K562 (cell line): ENCODE measurements around the gene CRYZL1. TPM values are rescaled to one million over a fixed set of nuclear protein-coding genes. Genes with fewer than 3 reads are reported as not detected.

Experiments
- CBX1 ChIP-seq: sonication (generic); IDR thresholded peaks from 2 replicates; pipeline ENCODE4 v1.6.1; 2016; ENCODE audit warnings: antibody characterized with exemption, low read depth, mild to moderate bottlenecking
- CCAR2 ChIP-seq: fragments of 200-400 bp; formaldehyde crosslinking; IDR thresholded peaks from 2 replicates; pipeline ENCODE4 v1.6.1; 2017; ENCODE audit warnings: mild to moderate bottlenecking, low read depth, low read length
- DIDO1 ChIP-seq: fragments of 450-650 bp; IDR thresholded peaks from 2 replicates; pipeline ENCODE4 v1.6.1; 2016; ENCODE audit warnings: low read depth, missing biosample characterization, missing genetic modification characterization
- ELK1 ChIP-seq: sonication (generic); formaldehyde crosslinking; IDR thresholded peaks from 2 replicates; pipeline ENCODE4 v1.8.1; 2022; ENCODE audit warnings: missing genetic modification reagents
- ESRRB ChIP-seq: fragments of 250-450 bp; sonication (Bioruptor Pico); IDR thresholded peaks from 2 replicates; pipeline ENCODE4 v1.5.0; 2020; ENCODE audit warnings: mild to moderate bottlenecking, moderate library complexity, borderline replicate concordance
- FOXP1 ChIP-seq: sonication (generic); formaldehyde crosslinking; IDR thresholded peaks from 2 replicates; pipeline ENCODE4 v1.8.0; 2022; ENCODE audit warnings: mild to moderate bottlenecking, missing genetic modification reagents
- HMGN3 ChIP-seq: IDR thresholded peaks from 2 replicates; pipeline ENCODE4 v1.6.1; 2011; ENCODE audit warnings: borderline replicate concordance, low read depth, mild to moderate bottlenecking, mixed read lengths, low read length; ENCODE audit not compliant: insufficient read length; ENCODE audit errors: extremely low read depth
- ILF3 ChIP-seq: fragments of 450-650 bp; IDR thresholded peaks from 2 replicates; pipeline ENCODE4 v1.6.1; 2018; ENCODE audit warnings: antibody characterized with exemption, mild to moderate bottlenecking, moderate library complexity, borderline replicate concordance
- POLR3A ChIP-seq: IDR thresholded peaks from 2 replicates; pipeline ENCODE4 v1.6.1; 2011; ENCODE audit warnings: borderline replicate concordance, mild to moderate bottlenecking, moderate library complexity; ENCODE audit not compliant: insufficient read length, insufficient read depth; ENCODE audit errors: extremely low read depth
- RBM25 ChIP-seq: fragments of 200-400 bp; formaldehyde crosslinking; IDR thresholded peaks from 2 replicates; pipeline ENCODE4 v1.6.1; 2018; ENCODE audit warnings: low read length, low read depth, moderate library complexity; ENCODE audit not compliant: severe bottlenecking
- SIN3A ChIP-seq, 2 experiments: fragments of 150-350 bp in 1 of 2; IDR thresholded peaks; 2 replicates each; pipeline ENCODE4 v1.6.1; 2011 to 2016; ENCODE audit warnings: borderline replicate concordance in 2 of 2, low read depth in 2 of 2, low read length in 2 of 2, mild to moderate bottlenecking in 2 of 2, moderate library complexity in 2 of 2; ENCODE audit not compliant: control insufficient read depth in 1 of 2
- SPI1 ChIP-seq: IDR thresholded peaks from 2 replicates; pipeline ENCODE4 v1.6.1; 2011; ENCODE audit warnings: low read depth, low read length, control low read depth, borderline replicate concordance
- TSC22D4 ChIP-seq: fragments of 450-650 bp; IDR thresholded peaks from 2 replicates; pipeline ENCODE4 v1.6.1; 2016; ENCODE audit warnings: missing genetic modification characterization, missing biosample characterization, control low read depth
- ZFP30 ChIP-seq: fragments of 250-450 bp; sonication (Bioruptor Pico); IDR thresholded peaks from 2 replicates; pipeline ENCODE4 v1.8.0; 2022; ENCODE audit warnings: moderate library complexity, mild to moderate bottlenecking, inconsistent platforms, borderline replicate concordance
- ZNF140 ChIP-seq: fragments of 250-450 bp; sonication (Bioruptor Pico); IDR thresholded peaks from 2 replicates; pipeline ENCODE4 v1.8.0; 2021; ENCODE audit warnings: moderate library complexity, mild to moderate bottlenecking, inconsistent platforms
- ZNF197 ChIP-seq: fragments of 200-800 bp; sonication (Bioruptor generic); IDR thresholded peaks from 2 replicates; pipeline ENCODE4 v1.6.1; 2016; ENCODE audit warnings: low read depth, missing genetic modification characterization, missing compliant biosample characterization
- ZNF232 ChIP-seq: sonication (generic); formaldehyde crosslinking; IDR thresholded peaks from 2 replicates; pipeline ENCODE4 v1.8.0; 2022; ENCODE audit warnings: mild to moderate bottlenecking, missing genetic modification reagents
- ZNF311 ChIP-seq: fragments of 250-450 bp; sonication (Bioruptor Pico); IDR thresholded peaks from 2 replicates; pipeline ENCODE4 v1.4.0; 2020; ENCODE audit warnings: mild to moderate bottlenecking, moderate library complexity
- ZNF316 ChIP-seq: fragments of 450-650 bp; IDR thresholded peaks from 2 replicates; pipeline ENCODE4 v1.6.1; 2016
- polyA plus RNA-seq, 8 experiments: library from polyadenylated mRNA; depleted of rRNA in 4 of 8; stranded (reverse) in 5 of 8; unstranded in 3 of 8; fragments of >200 nt; fragmentation: Nextera tagmentation in 2 of 8; fragmentation: Illumina TruSeq in 1 of 8; extraction: Ambion mirVana in 2 of 8; extraction: Trizol in 1 of 8; gene quantifications; 2 replicates each; pipeline versions ENCODE4 v1.2.1 to v1.2.3, GENCODE V29; 2011 to 2014; ENCODE audit warnings: inconsistent platforms in 1 of 8, missing spikeins in 1 of 8
- total RNA-seq, 7 experiments: library from RNA; depleted of rRNA in 6 of 7; stranded (reverse); fragments of >200 nt in 6 of 7; fragmentation: Illumina TruSeq in 2 of 7; extraction: Trizol in 2 of 7; gene quantifications; 2 replicates each; pipeline versions ENCODE4 v1.2.1 to v1.2.3, GENCODE V29; 2011 to 2021; ENCODE audit warnings: low replicate concordance in 1 of 7
- TF ChIP-seq, protein P1 (sequence below), 2 experiments: fragments of 450-650 bp in 1 of 2; sonication (generic) in 1 of 2; formaldehyde crosslinking; conservative IDR thresholded peaks; 2 replicates each; pipeline versions ENCODE4 v1.4.0 to v1.8.1; 2020 to 2022; ENCODE audit warnings: mild to moderate bottlenecking in 1 of 2, missing genetic modification reagents in 1 of 2
- TF ChIP-seq, protein P2 (sequence below): sonication (generic); formaldehyde crosslinking; IDR thresholded peaks from 2 replicates; pipeline ENCODE4 v1.8.0; 2022; ENCODE audit warnings: mild to moderate bottlenecking, missing genetic modification reagents

Gene CRYZL1
- total and polyA plus RNA-seq, 9 of the 15 experiments (the other 6 are each of a cell fraction or from before 2014, with no cell fraction given): 19.9 to 98.2 (median 39.2) TPM

- TF ChIP-seq ZFP30 (CRISPR knock-in tag) (no peak), HMGN3 (peak; percentile 73), ZNF140 (CRISPR knock-in tag) (no peak), RBM25 (no peak), ZNF197 (CRISPR knock-in tag) (peak; percentile 18; the same call in 1 of the 2 replicates), SPI1 (0 out of 2 replicates have a peak, but pooled peaks have one; percentile 1), ESRRB (CRISPR knock-in tag) (no peak), FOXP1 (CRISPR knock-in tag) (peak; percentile 87), ELK1 (CRISPR knock-in tag) (no peak), DIDO1 (no peak), CCAR2 (no peak), ILF3 (peak; percentile 59; the same call in 1 of the 2 replicates), ZNF316 (peak; percentile 30; the same call in 1 of the 2 replicates), POLR3A (no peak), CBX1 (peak; percentile 73), SIN3A (IDR thresholded peaks at IDR 0.05; ENCODE audit: borderline replicate concordance in 2 of 2, control insufficient read depth in 1 of 2, low read depth in 2 of 2, low read length in 2 of 2) (peak; percentile 85 to 91), ZNF232 (no peak), TSC22D4 (no peak), ZNF311 (CRISPR knock-in tag) (0 out of 2 replicates have a peak, but pooled peaks have one; percentile 20)
- TF ChIP-seq, protein P1, sequence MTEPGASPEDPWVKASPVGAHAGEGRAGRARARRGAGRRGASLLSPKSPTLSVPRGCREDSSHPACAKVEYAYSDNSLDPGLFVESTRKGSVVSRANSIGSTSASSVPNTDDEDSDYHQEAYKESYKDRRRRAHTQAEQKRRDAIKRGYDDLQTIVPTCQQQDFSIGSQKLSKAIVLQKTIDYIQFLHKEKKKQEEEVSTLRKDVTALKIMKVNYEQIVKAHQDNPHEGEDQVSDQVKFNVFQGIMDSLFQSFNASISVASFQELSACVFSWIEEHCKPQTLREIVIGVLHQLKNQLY (CRISPR knock-in tag; conservative IDR thresholded peaks at IDR 0.05): no peak
- TF ChIP-seq, protein P2, sequence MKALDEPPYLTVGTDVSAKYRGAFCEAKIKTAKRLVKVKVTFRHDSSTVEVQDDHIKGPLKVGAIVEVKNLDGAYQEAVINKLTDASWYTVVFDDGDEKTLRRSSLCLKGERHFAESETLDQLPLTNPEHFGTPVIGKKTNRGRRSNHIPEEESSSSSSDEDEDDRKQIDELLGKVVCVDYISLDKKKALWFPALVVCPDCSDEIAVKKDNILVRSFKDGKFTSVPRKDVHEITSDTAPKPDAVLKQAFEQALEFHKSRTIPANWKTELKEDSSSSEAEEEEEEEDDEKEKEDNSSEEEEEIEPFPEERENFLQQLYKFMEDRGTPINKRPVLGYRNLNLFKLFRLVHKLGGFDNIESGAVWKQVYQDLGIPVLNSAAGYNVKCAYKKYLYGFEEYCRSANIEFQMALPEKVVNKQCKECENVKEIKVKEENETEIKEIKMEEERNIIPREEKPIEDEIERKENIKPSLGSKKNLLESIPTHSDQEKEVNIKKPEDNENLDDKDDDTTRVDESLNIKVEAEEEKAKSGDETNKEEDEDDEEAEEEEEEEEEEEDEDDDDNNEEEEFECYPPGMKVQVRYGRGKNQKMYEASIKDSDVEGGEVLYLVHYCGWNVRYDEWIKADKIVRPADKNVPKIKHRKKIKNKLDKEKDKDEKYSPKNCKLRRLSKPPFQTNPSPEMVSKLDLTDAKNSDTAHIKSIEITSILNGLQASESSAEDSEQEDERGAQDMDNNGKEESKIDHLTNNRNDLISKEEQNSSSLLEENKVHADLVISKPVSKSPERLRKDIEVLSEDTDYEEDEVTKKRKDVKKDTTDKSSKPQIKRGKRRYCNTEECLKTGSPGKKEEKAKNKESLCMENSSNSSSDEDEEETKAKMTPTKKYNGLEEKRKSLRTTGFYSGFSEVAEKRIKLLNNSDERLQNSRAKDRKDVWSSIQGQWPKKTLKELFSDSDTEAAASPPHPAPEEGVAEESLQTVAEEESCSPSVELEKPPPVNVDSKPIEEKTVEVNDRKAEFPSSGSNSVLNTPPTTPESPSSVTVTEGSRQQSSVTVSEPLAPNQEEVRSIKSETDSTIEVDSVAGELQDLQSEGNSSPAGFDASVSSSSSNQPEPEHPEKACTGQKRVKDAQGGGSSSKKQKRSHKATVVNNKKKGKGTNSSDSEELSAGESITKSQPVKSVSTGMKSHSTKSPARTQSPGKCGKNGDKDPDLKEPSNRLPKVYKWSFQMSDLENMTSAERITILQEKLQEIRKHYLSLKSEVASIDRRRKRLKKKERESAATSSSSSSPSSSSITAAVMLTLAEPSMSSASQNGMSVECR (CRISPR knock-in tag): peak; percentile 93
Observed at GRCh38 chr21:33541756-33542639, 99.5 kb downstream of the CRYZL1 start, which contains the start of gene GART (continued).
